IPS-15b (cell line): ENCODE measurements around the gene NCAPD2.

Experiments used
- H3K27me3 ChIP-seq: one replicate; pipeline ENCODE4 v1.6.1; 2013; ENCODE audit warnings: low read length; ENCODE audit not compliant: control insufficient read depth, insufficient read depth
- H3K36me3 ChIP-seq: one replicate; pipeline ENCODE4 v1.6.1; 2013; ENCODE audit warnings: low read length; ENCODE audit not compliant: control insufficient read depth, insufficient read depth
- H3K4me1 ChIP-seq: one replicate; pipeline ENCODE4 v1.6.1; 2013; ENCODE audit warnings: mild to moderate bottlenecking, low read length; ENCODE audit not compliant: control insufficient read depth, insufficient read depth
- H3K4me3 ChIP-seq: one replicate; pipeline ENCODE4 v1.5.1; 2013; ENCODE audit warnings: low read depth, low read length
- H3K9ac ChIP-seq: one replicate; pipeline ENCODE4 v1.6.1; 2013; ENCODE audit warnings: low read depth, mild to moderate bottlenecking, low read length
- H3K9me3 ChIP-seq: one replicate; pipeline ENCODE4 v1.6.1; 2013; ENCODE audit warnings: mild to moderate bottlenecking, low read length; ENCODE audit not compliant: control insufficient read depth, insufficient read depth

The NCAPD2 gene

DNA sequence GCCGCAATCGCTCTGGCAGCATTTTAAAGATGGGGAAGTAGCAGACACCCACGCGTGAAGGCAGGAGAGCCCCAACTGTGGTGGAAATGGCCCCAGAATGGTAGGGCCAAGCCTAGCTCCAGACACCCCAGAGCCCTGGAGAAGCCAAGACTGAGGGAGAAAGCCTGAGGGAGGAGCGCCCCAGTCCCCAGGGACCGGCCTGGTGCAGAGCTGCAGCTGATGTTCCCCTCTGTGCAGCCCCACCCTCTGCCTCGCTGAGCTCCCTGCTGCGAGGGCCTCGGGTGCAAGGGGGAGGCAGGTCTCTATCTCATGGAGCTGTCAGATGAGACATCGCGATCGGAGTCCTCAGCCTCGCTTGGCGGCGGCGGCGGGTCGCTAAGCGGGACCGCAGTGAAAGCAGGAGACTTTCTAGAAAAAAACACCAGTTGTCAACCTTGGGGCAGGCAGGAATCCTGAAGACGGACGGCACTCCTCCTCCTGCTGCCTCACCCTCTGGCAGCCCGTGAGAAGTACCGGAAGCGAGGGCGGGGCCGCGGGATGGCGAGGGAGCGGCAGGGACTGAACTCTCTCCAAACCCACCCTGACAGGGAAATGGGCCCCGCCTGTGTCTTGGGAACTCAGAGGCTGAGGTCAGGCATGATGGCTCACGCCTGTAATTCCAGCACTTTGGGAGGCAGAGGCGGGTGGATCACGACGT is 46.4 kb downstream of the NCAPD2 start:
- H3K4me1 ChIP-seq, result peaks cover 7% of the 10 kb centered on the region
- no peak overlapping the region for H3K9ac ChIP-seq
- H3K9me3 ChIP-seq, result no peaks in the 10 kb centered on the region
- no peaks in the 10 kb centered on the region for H3K27me3 ChIP-seq
- H3K4me3 ChIP-seq, result peak overlapping the region; percentile 18
- peaks cover 44% of the 10 kb centered on the region for H3K36me3 ChIP-seq

GRCh38 chr12:6541371-6542165 is 47.7 kb downstream of the NCAPD2 start:
- H3K27me3 ChIP-seq, result no peaks in the 10 kb centered on the region
- H3K4me3 ChIP-seq, result no peak overlapping the region
- H3K36me3 ChIP-seq, result peaks cover 36% of the 10 kb centered on the region
- H3K9ac ChIP-seq, result no peak overlapping the region
- H3K4me1 ChIP-seq, result peaks cover 3% of the 10 kb centered on the region
- H3K9me3 ChIP-seq, result no peaks in the 10 kb centered on the region

GRCh38 chr12:6542209-6543009 is 48.5 kb downstream of the NCAPD2 start:
- no peak overlapping the region for H3K9ac ChIP-seq
- peaks cover 3% of the 10 kb centered on the region for H3K4me1 ChIP-seq
- H3K27me3 ChIP-seq, result no peaks in the 10 kb centered on the region
- H3K9me3 ChIP-seq, result no peaks in the 10 kb centered on the region
- peaks cover 29% of the 10 kb centered on the region for H3K36me3 ChIP-seq
- H3K4me3 ChIP-seq, result no peak overlapping the region

DNA sequence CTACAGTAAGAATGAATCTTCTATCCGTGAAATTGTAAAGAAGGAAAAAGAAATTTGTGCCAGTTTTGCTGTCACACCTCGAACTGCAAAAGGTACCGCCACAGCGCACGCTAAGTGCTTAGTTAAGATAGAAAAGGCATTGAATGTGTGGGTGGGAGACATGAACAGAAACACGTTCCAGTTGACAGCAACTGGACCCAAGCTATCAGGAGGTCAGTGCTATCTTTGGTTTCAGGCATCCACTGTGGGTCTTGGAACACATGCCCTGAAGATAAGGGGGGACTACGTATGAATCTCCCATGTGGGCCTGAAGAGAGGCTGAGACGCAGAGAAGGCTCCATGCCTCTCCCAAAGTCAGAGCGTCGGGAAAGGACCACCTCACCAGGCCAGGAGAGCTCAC is 52.1 kb downstream of the NCAPD2 start:
- Histone ChIP-seq H3K4me1 (peaks cover 1% of the 10 kb centered on the region), H3K9me3 (no peaks in the 10 kb centered on the region), H3K9ac (no peak overlapping the region), H3K36me3 (peaks cover 30% of the 10 kb centered on the region), H3K27me3 (no peaks in the 10 kb centered on the region), H3K4me3 (no peak overlapping the region)

DNA sequence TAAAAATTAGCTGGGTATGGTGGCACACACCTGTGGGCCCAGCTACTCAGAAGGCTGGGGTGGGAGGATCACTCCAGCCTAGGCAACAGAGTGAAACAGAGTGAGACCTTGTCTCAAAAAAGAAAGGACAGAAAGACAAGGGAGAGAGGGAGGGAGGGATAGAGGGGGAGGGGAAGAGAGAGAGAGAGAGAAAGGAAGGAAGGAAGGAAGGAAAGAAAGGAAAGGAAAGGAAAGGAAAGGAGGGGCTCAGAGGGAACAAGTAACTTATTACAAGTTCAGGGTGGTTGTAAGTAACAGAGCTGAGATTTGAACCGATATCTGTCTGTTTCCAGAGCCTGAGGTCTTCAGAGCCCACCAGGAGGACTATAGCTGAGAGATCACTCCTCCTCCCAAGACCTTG is 53.7 kb downstream of the NCAPD2 start:
- no peak overlapping the region for H3K4me3 ChIP-seq
- H3K36me3 ChIP-seq, result peaks cover 27% of the 10 kb centered on the region
- peaks cover 4% of the 10 kb centered on the region for H3K4me1 ChIP-seq
- no peak overlapping the region for H3K9ac ChIP-seq
- H3K27me3 ChIP-seq, result no peaks in the 10 kb centered on the region
- H3K9me3 ChIP-seq, result no peaks in the 10 kb centered on the region

- H3K9ac ChIP-seq, result no peak overlapping the region
- H3K36me3 ChIP-seq, result peaks cover 27% of the 10 kb centered on the region
- H3K4me3 ChIP-seq, result no peak overlapping the region
- no peaks in the 10 kb centered on the region for H3K9me3 ChIP-seq
- H3K27me3 ChIP-seq, result no peaks in the 10 kb centered on the region
- peaks cover 4% of the 10 kb centered on the region for H3K4me1 ChIP-seq
Measured at GRCh38 chr12:6547987-6548386, 54.1 kb downstream of the NCAPD2 start.

DNA sequence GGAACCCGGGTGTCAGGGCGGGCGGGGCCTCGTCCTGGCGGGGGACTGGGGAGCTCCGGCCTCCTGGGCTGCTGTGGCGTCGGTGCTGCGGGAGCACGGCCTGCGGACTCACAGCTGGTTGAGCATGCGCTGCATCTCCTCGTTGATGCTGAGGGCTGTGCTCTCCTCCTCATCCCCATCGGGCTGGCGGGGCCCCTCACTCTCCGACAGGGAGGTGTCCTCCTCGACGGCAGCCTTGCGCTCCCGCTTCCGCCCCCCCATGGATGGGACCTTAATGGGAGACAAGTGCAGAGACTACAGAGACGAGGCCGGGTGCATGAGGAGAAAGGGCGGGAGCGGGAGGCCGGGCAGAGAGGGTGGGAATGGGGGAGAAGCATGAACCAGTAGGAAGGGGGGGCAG is 54.7 kb downstream of the NCAPD2 start:
- Histone ChIP-seq H3K27me3 (no peaks in the 10 kb centered on the region), H3K4me1 (peaks cover 7% of the 10 kb centered on the region), H3K9ac (no peak overlapping the region), H3K9me3 (no peaks in the 10 kb centered on the region), H3K4me3 (no peak overlapping the region), H3K36me3 (peaks cover 27% of the 10 kb centered on the region)

DNA sequence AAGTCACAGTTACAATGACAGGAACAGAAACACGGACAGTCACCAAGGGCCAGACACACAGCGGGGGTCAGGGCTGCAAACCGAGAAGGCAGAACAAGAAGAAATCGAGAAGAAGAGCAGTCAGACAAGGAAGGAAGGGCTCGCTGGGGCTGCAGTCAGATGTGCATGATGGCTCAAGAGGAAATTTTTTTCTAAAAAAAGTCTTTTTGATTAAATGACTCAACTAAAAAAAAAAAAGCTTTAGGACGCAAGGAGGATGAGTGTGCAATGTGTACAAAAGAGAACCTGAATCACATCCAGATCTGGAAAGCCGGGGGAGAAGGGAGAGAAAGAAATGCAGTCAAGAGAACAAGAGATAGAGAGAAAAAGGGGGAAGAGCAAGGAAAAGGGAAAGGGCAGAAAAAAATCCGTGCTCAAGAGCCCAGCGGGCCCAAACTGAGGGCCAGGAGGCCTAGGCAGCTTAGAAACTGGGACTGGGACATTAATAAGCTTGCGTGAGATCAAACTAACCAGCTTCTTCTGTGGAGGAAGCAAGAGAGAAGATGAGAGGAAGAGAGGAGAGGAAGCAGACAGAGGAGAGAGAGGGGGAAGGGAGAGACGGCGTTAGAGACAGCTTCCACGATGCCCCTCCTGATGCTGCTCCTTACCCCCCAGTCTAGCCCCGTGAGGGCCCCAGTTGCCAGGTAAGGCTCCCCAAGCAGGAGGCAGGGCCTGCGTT is 55.2 kb downstream of the NCAPD2 start:
- Histone ChIP-seq H3K9ac (no peak overlapping the region), H3K4me1 (peaks cover 11% of the 10 kb centered on the region), H3K36me3 (peaks cover 27% of the 10 kb centered on the region), H3K9me3 (no peaks in the 10 kb centered on the region), H3K27me3 (no peaks in the 10 kb centered on the region), H3K4me3 (no peak overlapping the region)

DNA sequence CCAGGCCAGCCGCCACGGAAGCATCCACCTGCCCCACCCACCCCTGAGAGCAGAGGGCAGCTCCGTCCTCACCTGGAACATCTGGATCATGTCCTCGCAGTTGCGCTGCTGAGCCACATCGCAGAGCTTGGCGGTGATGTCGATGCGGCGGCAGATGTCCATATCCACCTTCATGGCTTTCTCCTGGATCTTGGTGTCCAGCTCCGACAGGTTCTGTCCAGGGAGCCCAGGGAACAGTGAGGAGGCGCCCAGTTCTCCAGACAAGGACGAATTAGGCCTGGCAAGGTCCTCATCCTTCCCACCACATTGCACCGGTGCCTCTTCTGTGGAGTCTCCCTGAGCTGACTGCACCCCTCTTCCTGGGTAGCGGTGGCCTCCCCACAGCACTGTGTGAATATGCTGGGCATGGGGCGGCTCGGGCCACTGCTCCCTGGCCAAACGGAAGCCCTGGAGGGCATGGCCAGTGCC is 55.8 kb downstream of the NCAPD2 start:
- H3K4me1 ChIP-seq, result peaks cover 11% of the 10 kb centered on the region
- H3K27me3 ChIP-seq, result no peaks in the 10 kb centered on the region
- H3K4me3 ChIP-seq, result no peak overlapping the region
- H3K36me3 ChIP-seq, result peaks cover 27% of the 10 kb centered on the region
- H3K9ac ChIP-seq, result no peak overlapping the region
- H3K9me3 ChIP-seq, result no peaks in the 10 kb centered on the region

GRCh38 chr12:6550294-6551062 is 56.6 kb downstream of the NCAPD2 start:
- no peak overlapping the region for H3K9ac ChIP-seq
- peaks cover 27% of the 10 kb centered on the region for H3K36me3 ChIP-seq
- H3K9me3 ChIP-seq, result no peaks in the 10 kb centered on the region
- H3K4me1 ChIP-seq, result peaks cover 11% of the 10 kb centered on the region
- no peak overlapping the region for H3K4me3 ChIP-seq
- no peaks in the 10 kb centered on the region for H3K27me3 ChIP-seq
